H1 (cell line): ENCODE measurements around the gene CCIN. TPM values are rescaled to one million over a fixed set of nuclear protein-coding genes. Genes with fewer than 3 reads are reported as not detected.

Source experiments
- KDM1A ChIP-seq: fragments of 200-600, 300-600 bp; sonication (generic); IDR thresholded peaks from 2 replicates; pipeline ENCODE4 v1.7.1; 2016; ENCODE audit warnings: mild to moderate bottlenecking, low read length, borderline replicate concordance
- PHF8 ChIP-seq: fragments of 200-600 bp; sonication (generic); conservative IDR thresholded peaks from 2 replicates; pipeline ENCODE4 v1.7.1; 2012; ENCODE audit warnings: low read depth, mild to moderate bottlenecking, inconsistent platforms, low read length, moderate library complexity
- SIRT6 ChIP-seq: IDR thresholded peaks from one replicate; pipeline ENCODE4 v1.7.1; 2012; ENCODE audit warnings: low read length, inconsistent platforms
- SIX5 ChIP-seq: IDR thresholded peaks from 2 replicates; pipeline ENCODE4 v1.6.1; 2011; ENCODE audit warnings: mild to moderate bottlenecking, low read depth, low read length
- polyA plus RNA-seq, 7 experiments: library from polyadenylated mRNA; depleted of rRNA in 3 of 7; stranded (reverse) in 5 of 7; unstranded in 2 of 7; fragments of >200 nt in 5 of 7; fragments of 200-250 nt in 2 of 7; gene quantifications; 1 replicate in 5 of 7; 2 replicates in 1 of 7; 4 replicates in 1 of 7; pipeline versions ENCODE4 v1.2.1 to v1.2.3, GENCODE V29; 2011 to 2013; ENCODE audit warnings: missing spikeins in 2 of 7, mixed read lengths in 2 of 7
- total RNA-seq: library from RNA; stranded (reverse); fragmentation: NEBNext Ultra II Directional; extraction: Animal tissue kit (Norgen Biotek cat#: 25700); gene quantifications from 2 replicates; pipeline ENCODE4 v1.2.1, GENCODE V29; 2021

CCIN gene
- total and polyA plus RNA-seq, 2 of the 8 experiments (the other 6 are each of a cell fraction or from before 2014, with no cell fraction given), result 0.19 to 0.21 TPM

DNA sequence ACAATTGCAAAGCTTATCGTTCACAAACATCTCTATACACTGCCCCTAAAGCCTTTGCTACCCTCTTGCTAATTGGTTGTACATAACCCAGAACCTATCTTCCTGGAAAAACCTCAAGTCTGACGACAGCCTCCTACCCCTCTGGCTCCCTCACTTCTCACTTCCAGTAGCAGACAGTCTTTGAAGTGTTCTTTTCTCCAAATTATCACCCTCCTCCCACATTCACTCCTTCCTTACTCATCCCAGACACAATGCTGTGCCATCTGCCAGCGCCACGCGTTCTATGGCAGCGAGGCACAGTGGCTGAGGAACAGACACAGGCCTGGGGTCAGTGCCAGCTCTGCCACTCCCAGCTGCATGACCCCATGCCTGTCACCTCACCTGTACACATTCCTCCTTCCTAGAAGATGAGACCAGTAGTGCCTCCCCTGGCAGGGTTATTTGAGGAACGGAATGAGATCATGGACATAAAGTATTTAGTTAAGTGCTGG, 49.3 kb downstream of the CCIN start (continued):
- TF ChIP-seq KDM1A (no peak), PHF8 (no peak), SIX5 (no peak), SIRT6 (no peak)

Other genes with a start within 250 kb of the CCIN start
- gene OR2S2, start 211.2 kb upstream of the CCIN start, total RNA-seq, result not detected in 2 replicates
- gene OR2S2, start 211.2 kb upstream of the CCIN start, polyA plus RNA-seq (2011; rRNA removed), result not detected in 2 replicates
- 9.8 and 10.0 TPM in 2 replicates for gene RECK, start 132.5 kb upstream of the CCIN start, total RNA-seq
- 5.0 and 5.4 TPM in 2 replicates for gene RECK, start 132.5 kb upstream of the CCIN start, polyA plus RNA-seq (2011; rRNA removed)
- gene GLIPR2, start 32.7 kb upstream of the CCIN start, total RNA-seq, result 7.9 and 8.9 TPM in 2 replicates
- 10.2 and 12.0 TPM in 2 replicates for gene GLIPR2, start 32.7 kb upstream of the CCIN start, polyA plus RNA-seq (2011; rRNA removed)
- gene CLTA, start 21.5 kb downstream of the CCIN start, total RNA-seq, result 236 and 239 TPM in 2 replicates
- 137 and 146 TPM in 2 replicates for gene CLTA, start 21.5 kb downstream of the CCIN start, polyA plus RNA-seq (2011; rRNA removed)
- gene GNE, start 89.1 kb downstream of the CCIN start, total RNA-seq, result 9.3 and 11.1 TPM in 2 replicates
- gene GNE, start 89.1 kb downstream of the CCIN start, polyA plus RNA-seq (2011; rRNA removed), result 4.3 and 5.1 TPM in 2 replicates
- 60.9 and 61.3 TPM in 2 replicates for gene RNF38, start 230.9 kb downstream of the CCIN start, total RNA-seq
- 40.7 and 54.9 TPM in 2 replicates for gene RNF38, start 230.9 kb downstream of the CCIN start, polyA plus RNA-seq (2011; rRNA removed)